Measurements from ENCODE around the gene DNER. TPM values are rescaled to one million over a fixed set of nuclear protein-coding genes. Genes with fewer than 3 reads are reported as not detected.

Gene DNER
- total and polyA plus RNA-seq, 2 experiments from 2014 or later = not detected

DNA sequence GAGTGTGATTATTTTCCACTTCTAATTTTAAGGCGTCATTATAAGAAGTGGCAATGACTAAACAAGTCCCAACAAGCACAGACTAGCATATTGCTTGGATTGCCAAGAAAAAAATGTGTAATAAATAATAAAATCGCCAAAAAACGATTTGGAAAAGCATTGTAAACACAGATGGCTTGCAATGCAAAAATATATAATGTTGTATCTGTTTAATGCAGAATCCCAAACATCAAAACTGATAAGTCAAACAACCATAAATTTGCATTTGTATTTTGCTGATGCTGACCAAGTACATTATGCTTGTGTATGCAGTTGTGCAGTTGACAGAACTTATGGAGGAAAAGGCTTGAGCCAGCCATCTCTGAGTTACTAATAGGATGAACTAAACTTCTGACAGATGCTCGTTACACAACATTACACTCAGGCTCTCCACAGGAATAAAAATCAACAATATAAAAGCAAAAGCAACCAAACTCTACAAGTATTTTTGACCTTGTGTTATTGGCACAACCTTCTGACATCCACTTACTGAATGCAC is 68.1 kb downstream of the DNER start:
- no peaks in the 10 kb centered on the region for H3K36me3 ChIP-seq
- no peaks in the 10 kb centered on the region for H3K4me1 ChIP-seq (ENCODE audit: low read depth)
- no peak for DNase-seq (ENCODE audit: low read depth in 1 of 2, low spot score in 1 of 2)
- no peaks in the 10 kb centered on the region for H3K27me3 ChIP-seq
- TF ChIP-seq, protein P1, sequence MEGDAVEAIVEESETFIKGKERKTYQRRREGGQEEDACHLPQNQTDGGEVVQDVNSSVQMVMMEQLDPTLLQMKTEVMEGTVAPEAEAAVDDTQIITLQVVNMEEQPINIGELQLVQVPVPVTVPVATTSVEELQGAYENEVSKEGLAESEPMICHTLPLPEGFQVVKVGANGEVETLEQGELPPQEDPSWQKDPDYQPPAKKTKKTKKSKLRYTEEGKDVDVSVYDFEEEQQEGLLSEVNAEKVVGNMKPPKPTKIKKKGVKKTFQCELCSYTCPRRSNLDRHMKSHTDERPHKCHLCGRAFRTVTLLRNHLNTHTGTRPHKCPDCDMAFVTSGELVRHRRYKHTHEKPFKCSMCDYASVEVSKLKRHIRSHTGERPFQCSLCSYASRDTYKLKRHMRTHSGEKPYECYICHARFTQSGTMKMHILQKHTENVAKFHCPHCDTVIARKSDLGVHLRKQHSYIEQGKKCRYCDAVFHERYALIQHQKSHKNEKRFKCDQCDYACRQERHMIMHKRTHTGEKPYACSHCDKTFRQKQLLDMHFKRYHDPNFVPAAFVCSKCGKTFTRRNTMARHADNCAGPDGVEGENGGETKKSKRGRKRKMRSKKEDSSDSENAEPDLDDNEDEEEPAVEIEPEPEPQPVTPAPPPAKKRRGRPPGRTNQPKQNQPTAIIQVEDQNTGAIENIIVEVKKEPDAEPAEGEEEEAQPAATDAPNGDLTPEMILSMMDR (IDR thresholded peaks at IDR 0.05; ENCODE audit: low read depth, low read length) = no peak
- no peak overlapping the region for H3K27ac ChIP-seq
- no peaks in the 10 kb centered on the region for H3K9me3 ChIP-seq (ENCODE audit: low read depth)
- H3K4me3 ChIP-seq = no peak overlapping the region

DNA sequence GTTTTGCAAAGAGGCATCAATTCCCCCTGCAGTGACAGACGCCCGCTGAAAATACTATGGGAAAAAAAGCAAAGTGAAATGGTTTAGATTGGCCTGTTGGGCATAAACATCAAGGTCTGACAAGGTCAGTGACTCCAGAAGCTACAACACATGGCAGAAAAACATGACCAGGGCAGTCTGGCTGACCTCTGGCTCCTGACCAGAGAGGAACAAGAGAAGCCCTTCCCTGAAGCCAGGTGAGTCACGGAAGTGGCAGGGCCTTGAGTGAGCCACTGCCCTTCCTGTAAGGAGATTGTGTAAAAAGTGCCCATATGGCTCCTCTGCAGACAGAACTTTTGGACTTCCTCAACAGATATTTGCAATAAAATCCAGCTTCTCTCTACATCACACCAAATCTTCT is 72.0 kb downstream of the DNER start:
- TF ChIP-seq, protein P1 (IDR thresholded peaks at IDR 0.05; ENCODE audit: low read depth, low read length) = no peak

DNA sequence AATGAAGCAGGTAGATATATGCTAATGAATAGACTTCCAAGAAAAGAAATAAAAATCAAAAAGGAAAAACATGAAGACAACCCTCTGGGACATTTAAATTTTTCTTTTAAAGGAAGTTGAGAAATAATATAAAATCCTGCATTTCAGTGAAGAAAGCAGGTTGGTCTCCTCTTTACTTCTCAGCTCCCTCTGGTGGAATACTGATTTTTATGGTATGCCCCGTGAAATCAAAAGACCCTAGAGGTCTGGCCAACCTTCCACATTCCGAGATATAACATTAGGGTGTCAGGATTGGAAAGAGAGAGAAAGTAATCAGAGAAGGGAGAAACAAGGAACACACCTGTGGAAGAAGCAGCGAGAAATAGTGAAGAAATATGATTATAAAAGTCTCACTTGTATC is 72.7 kb downstream of the DNER start:
- TF ChIP-seq, protein P1 (IDR thresholded peaks at IDR 0.05; ENCODE audit: low read depth, low read length) = peak; percentile 14
- Histone ChIP-seq H3K27ac (no peak overlapping the region), H3K9me3 (ENCODE audit: low read depth) (no peaks in the 10 kb centered on the region), H3K27me3 (no peaks in the 10 kb centered on the region), H3K4me1 (ENCODE audit: low read depth) (no peaks in the 10 kb centered on the region), H3K36me3 (no peaks in the 10 kb centered on the region), H3K4me3 (no peak overlapping the region)
- DNase-seq (ENCODE audit: low read depth in 1 of 2, low spot score in 1 of 2) = no peak

More for the DNA sequence above, 72.0 kb downstream of the DNER start:
- no peak overlapping the region for H3K27ac ChIP-seq
- DNase-seq (ENCODE audit: low read depth in 1 of 2, low spot score in 1 of 2) = no peak
- no peaks in the 10 kb centered on the region for H3K9me3 ChIP-seq (ENCODE audit: low read depth)
- no peaks in the 10 kb centered on the region for H3K36me3 ChIP-seq
- no peaks in the 10 kb centered on the region for H3K4me1 ChIP-seq (ENCODE audit: low read depth)
- no peak overlapping the region for H3K4me3 ChIP-seq
- H3K27me3 ChIP-seq = no peaks in the 10 kb centered on the region

DNA sequence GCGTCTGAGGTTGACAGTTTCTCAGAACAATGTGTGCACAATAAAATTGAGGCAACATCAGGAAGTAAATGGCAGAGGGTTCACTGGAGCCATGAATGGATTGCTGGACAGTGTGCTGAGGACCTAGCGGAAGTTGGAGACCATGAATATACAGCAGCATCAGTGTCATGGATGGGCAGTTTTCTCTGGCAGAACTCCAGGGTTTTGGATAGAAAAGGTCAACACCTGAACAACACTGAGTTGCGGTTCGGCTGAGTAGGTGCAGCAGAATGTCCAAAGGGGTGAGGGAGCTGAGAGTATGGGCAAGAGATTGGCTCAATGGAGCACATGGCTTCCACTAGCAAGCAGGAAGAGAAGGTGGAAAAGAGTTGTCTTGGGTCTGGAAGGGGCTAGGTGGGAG is 73.7 kb downstream of the DNER start:
- H3K27ac ChIP-seq = no peak overlapping the region
- H3K36me3 ChIP-seq = no peaks in the 10 kb centered on the region
- DNase-seq (ENCODE audit: low read depth in 1 of 2, low spot score in 1 of 2) = no peak
- no peaks in the 10 kb centered on the region for H3K4me1 ChIP-seq (ENCODE audit: low read depth)
- TF ChIP-seq, protein P1 (IDR thresholded peaks at IDR 0.05; ENCODE audit: low read depth, low read length) = no peak
- no peaks in the 10 kb centered on the region for H3K27me3 ChIP-seq
- no peak overlapping the region for H3K4me3 ChIP-seq
- no peaks in the 10 kb centered on the region for H3K9me3 ChIP-seq (ENCODE audit: low read depth)

DNA sequence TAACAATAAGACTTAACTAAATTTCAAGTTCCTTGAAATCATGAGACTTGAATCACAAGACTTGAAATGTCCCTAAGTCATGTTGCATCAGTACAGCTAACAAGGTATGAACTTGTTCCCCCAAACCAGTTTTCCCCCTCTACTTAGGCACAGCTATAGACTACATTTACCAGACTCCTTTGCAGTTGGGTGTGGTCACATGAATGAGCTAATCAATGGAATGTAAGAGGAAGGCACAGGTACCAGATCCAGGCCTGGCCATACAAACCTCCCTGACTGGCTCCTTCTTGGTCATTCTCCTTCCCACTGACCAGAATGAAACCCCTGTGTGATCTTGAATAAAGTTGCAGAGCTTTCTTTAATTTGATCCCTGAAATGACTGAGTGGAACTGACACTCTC is 77.8 kb downstream of the DNER start:
- Histone ChIP-seq H3K4me3 (no peak overlapping the region), H3K27me3 (peaks cover 5% of the 10 kb centered on the region), H3K4me1 (ENCODE audit: low read depth) (no peaks in the 10 kb centered on the region), H3K27ac (no peak overlapping the region), H3K36me3 (no peaks in the 10 kb centered on the region), H3K9me3 (ENCODE audit: low read depth) (no peaks in the 10 kb centered on the region)
- no peak for DNase-seq (ENCODE audit: low read depth in 1 of 2, low spot score in 1 of 2)
- TF ChIP-seq, protein P1 (IDR thresholded peaks at IDR 0.05; ENCODE audit: low read depth, low read length) = no peak

DNA sequence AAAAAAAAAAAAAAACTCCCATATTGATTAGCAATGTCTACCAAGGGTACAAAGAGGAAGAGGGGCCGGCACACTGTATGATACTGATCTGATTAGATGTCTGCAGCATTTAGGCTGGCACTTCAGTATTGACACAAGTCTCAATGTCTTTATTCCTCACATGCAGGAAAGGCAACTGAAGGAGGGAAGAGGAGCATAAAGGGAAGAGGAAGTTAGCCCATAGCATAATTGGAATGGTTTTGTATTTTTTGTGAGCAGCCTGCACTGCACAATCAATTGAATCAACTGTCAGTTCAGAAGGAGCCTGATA is 79.0 kb downstream of the DNER start:
- TF ChIP-seq, protein P1 (IDR thresholded peaks at IDR 0.05; ENCODE audit: low read depth, low read length) = no peak
- Histone ChIP-seq H3K27me3 (peaks cover 5% of the 10 kb centered on the region), H3K27ac (no peak overlapping the region), H3K4me1 (ENCODE audit: low read depth) (no peaks in the 10 kb centered on the region), H3K9me3 (ENCODE audit: low read depth) (no peaks in the 10 kb centered on the region), H3K36me3 (no peaks in the 10 kb centered on the region), H3K4me3 (no peak overlapping the region)
- DNase-seq (ENCODE audit: low read depth in 1 of 2, low spot score in 1 of 2) = no peak

All from cardiac muscle cell (in vitro differentiated cells and primary cell).